T-cell (primary cell): ENCODE measurements around the gene PARP8. TPM values are rescaled to one million over a fixed set of nuclear protein-coding genes. Genes with fewer than 3 reads are reported as not detected.
A peak's percentile ranks its signal among the peaks of the same experiment; 100 is the strongest.

ENCODE experiments used
- ATAC-seq, 4 experiments: fragments of 200-7000 bp in 3 of 4; fragments of 150-1000 bp in 1 of 4; cut with Tn5 transposase; replicated peaks in 1 of 4; 1 replicate in 3 of 4; 2 replicates in 1 of 4; pipeline ENCODE4 v1.10.0; 2021; ENCODE audit warnings: moderate library complexity in 3 of 4, mild to moderate bottlenecking in 2 of 4, moderate number of reproducible peaks in 1 of 4
- CTCF ChIA-PET, 2 donors: fragments of 300-600 bp; sonication (Branson Sonifier 250); formaldehyde crosslinking; loops; one replicate each; lab custom pipeline; 2022; ENCODE audit warnings: antibody characterized with exemption in 2 of 2; lab: Charles Lee
- POLR2A ChIA-PET, 2 donors: fragments of 300-600 bp; sonication (Branson Sonifier 250); formaldehyde crosslinking; loops; one replicate each; lab custom pipeline; 2022; ENCODE audit warnings: antibody characterized with exemption in 2 of 2; lab: Charles Lee
- DNase-seq, 35 experiments: peaks; one replicate each; pipeline versions ENCODE4 v3.0.0 to v3.0.0-alpha.2; 2013 to 2023
- H3K27ac ChIP-seq: one replicate; pipeline ENCODE4 v1.5.1; 2013; ENCODE audit warnings: low read length
- H3K27me3 ChIP-seq, 2 experiments: replicated peaks in 1 of 2; 1 replicate in 1 of 2; 2 replicates in 1 of 2; pipeline versions ENCODE4 v1.6.1 to v1.7.0; 2013; ENCODE audit warnings: low read length in 1 of 2, mixed read lengths in 1 of 2; ENCODE audit not compliant: control insufficient read depth in 2 of 2, insufficient read depth in 2 of 2; ENCODE audit errors: extremely low read depth in 1 of 2
- H3K36me3 ChIP-seq, 2 donors: 1 replicate in 1 of 2; 2 replicates in 1 of 2; pipeline versions ENCODE4 v1.6.1 to v1.7.0; 2013; ENCODE audit warnings: low read length in 1 of 2; ENCODE audit not compliant: control insufficient read depth in 2 of 2, insufficient read depth in 1 of 2; ENCODE audit errors: extremely low read depth in 1 of 2
- H3K4me1 ChIP-seq, 2 experiments: 1 replicate in 1 of 2; 2 replicates in 1 of 2; pipeline versions ENCODE4 v1.6.1 to v1.7.0; 2013; ENCODE audit warnings: low read length in 2 of 2, mixed read lengths in 1 of 2; ENCODE audit not compliant: insufficient read depth in 2 of 2, control insufficient read depth in 1 of 2; ENCODE audit errors: extremely low read depth in 1 of 2
- H3K4me3 ChIP-seq, 2 donors: 1 replicate in 1 of 2; 2 replicates in 1 of 2; pipeline versions ENCODE4 v1.5.1 to v1.7.0; 2013; ENCODE audit warnings: mild to moderate bottlenecking in 2 of 2, low read length in 1 of 2, moderate library complexity in 1 of 2; ENCODE audit not compliant: control insufficient read depth in 1 of 2; ENCODE audit errors: extremely low read depth in 1 of 2
- H3K9me3 ChIP-seq: 2 replicates; pipeline ENCODE4 v1.7.0; 2013
- H3K27ac Mint-ChIP-seq, 2 donors: one replicate each; pipeline ENCODE4 v1.8.0; 2020 to 2021; ENCODE audit warnings: mild to moderate bottlenecking in 2 of 2, mixed read lengths in 2 of 2
- H3K27me3 Mint-ChIP-seq, 2 donors: one replicate each; pipeline ENCODE4 v1.8.0; 2021 to 2022; ENCODE audit warnings: mixed read lengths in 2 of 2
- H3K36me3 Mint-ChIP-seq: one replicate; pipeline ENCODE4 v1.8.0; 2021; ENCODE audit warnings: mixed read lengths
- H3K4me1 Mint-ChIP-seq, 3 donors: one replicate each; pipeline ENCODE4 v1.8.0; 2020 to 2022; ENCODE audit warnings: mixed read lengths in 3 of 3, mild to moderate bottlenecking in 1 of 3
- H3K4me3 Mint-ChIP-seq, 3 donors: one replicate each; pipeline ENCODE4 v1.8.0; 2020 to 2022; ENCODE audit warnings: mild to moderate bottlenecking in 3 of 3, mixed read lengths in 3 of 3, moderate library complexity in 3 of 3
- H3K9me3 Mint-ChIP-seq, 3 donors: one replicate each; pipeline ENCODE4 v1.8.0; 2020 to 2022; ENCODE audit warnings: mixed read lengths in 3 of 3
- WGBS: methylation state at CpG from one replicate; pipeline ENCODE4 v1.1.5; 2013; ENCODE audit warnings: missing lambda C conversion rate; ENCODE audit not compliant: insufficient coverage; 5-methylcytosine and 5-hydroxymethylcytosine counted together
- total RNA-seq, 35 experiments: library from RNA in 6 of 35; stranded (reverse) in 6 of 35; fragments of 120-200 nt in 1 of 35; gene quantifications; one replicate each; pipeline versions ENCODE4 v1.2.1 to v1.2.4 and lab custom pipeline; 2013 to 2026

PARP8 gene
- total RNA-seq, 5 donors from 2014 or later (not counting 1 experiment from before 2014, with no cell fraction given) = 92.8 to 252 (median 136) TPM

GRCh38 chr5:50745221-50745910, 78.9 kb downstream of the PARP8 start:
- CTCF ChIA-PET = interaction anchor here in 1 of 2 donors (1.1 to 1.5 kb wide), 2 partner anchors 11 to 300 kb away, joined by 3 to 4 read pairs; no protein-coding TSS in a partner anchor
- H3K4me3 ChIP-seq = peak overlapping the region in 1 of 2 donors; percentile 36
- no peaks in the 10 kb centered on the region for H3K9me3 Mint-ChIP-seq
- DNase-seq = no peak
- H3K4me1 Mint-ChIP-seq = peaks cover 78 to 85% (median 83%) of the 10 kb centered on the region in 3 donors
- no peaks in the 10 kb centered on the region for H3K27me3 Mint-ChIP-seq
- no peak for ATAC-seq
- no CpG with 5 or more reads among the region's 3 CpGs for WGBS
- H3K27ac Mint-ChIP-seq = peak overlapping the region; percentile 87 to 94
- H3K4me1 ChIP-seq = peaks cover 24 to 46% of the 10 kb centered on the region in 2 experiments
- H3K27ac ChIP-seq = peak overlapping the region; percentile 79
- H3K4me3 Mint-ChIP-seq = peak overlapping the region; percentile 65 to 79 (median 73)
- H3K9me3 ChIP-seq = no peaks in the 10 kb centered on the region
- peaks cover 3% of the 10 kb centered on the region for H3K36me3 Mint-ChIP-seq
- POLR2A ChIA-PET = interaction anchor here (0.6 to 1.2 kb wide), 2 partner anchors 15 to 76 kb away, joined by 3 to 5 read pairs; no protein-coding TSS in a partner anchor
- H3K36me3 ChIP-seq = no peaks in the 10 kb centered on the region
- no peaks in the 10 kb centered on the region for H3K27me3 ChIP-seq

DNA sequence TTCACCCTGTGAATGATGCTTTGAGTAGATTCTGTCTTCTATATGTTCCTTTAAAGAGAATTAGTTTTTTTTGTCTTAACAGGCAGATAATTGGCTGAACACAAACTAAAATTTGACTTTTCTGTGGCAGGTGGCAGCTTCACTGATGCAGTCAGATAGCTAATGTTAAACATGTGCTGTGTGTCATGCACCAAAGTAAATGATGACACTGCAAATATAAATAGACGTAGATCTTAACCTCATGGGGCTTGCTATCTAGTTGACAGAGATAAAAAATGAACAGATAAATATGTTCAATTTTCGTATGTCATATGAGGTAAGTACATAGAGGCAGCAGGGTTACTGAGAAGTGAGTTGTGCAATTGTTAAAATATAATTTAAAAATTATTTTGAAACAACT, 82.7 kb downstream of the PARP8 start:
- CTCF ChIA-PET = interaction anchor here (0.7 to 1.0 kb wide), 4 partner anchors 28 to 72 kb away, joined by 3 to 7 read pairs (median 3); no protein-coding TSS in a partner anchor
- peaks cover 65 to 72% (median 71%) of the 10 kb centered on the region in 3 donors for H3K4me1 Mint-ChIP-seq
- 60% methylated on average over 1 of the region's 2 CpGs for WGBS
- H3K27me3 Mint-ChIP-seq = no peaks in the 10 kb centered on the region
- peaks cover 0 to 2% of the 10 kb centered on the region in 2 donors for H3K36me3 ChIP-seq
- no peaks in the 10 kb centered on the region for H3K9me3 Mint-ChIP-seq
- DNase-seq (no peak), ATAC-seq (no peak)
- H3K4me3 Mint-ChIP-seq = peak overlapping the region in 2 of 3 donors; percentile 7 to 37
- no peaks in the 10 kb centered on the region for H3K27me3 ChIP-seq
- H3K36me3 Mint-ChIP-seq = peaks cover 9% of the 10 kb centered on the region
- peak overlapping the region; percentile 83 to 90 for H3K27ac Mint-ChIP-seq
- peak overlapping the region; percentile 68 for H3K27ac ChIP-seq
- POLR2A ChIA-PET = interaction anchor here in 1 of 2 donors (0.6 kb wide), 1 partner anchor 31 kb away, joined by 4 read pairs; no protein-coding TSS in a partner anchor
- no peaks in the 10 kb centered on the region for H3K9me3 ChIP-seq
- H3K4me3 ChIP-seq = no peak overlapping the region
- H3K4me1 ChIP-seq = peaks cover 11 to 35% of the 10 kb centered on the region in 2 experiments

- H3K27me3 Mint-ChIP-seq = no peaks in the 10 kb centered on the region
- peak overlapping the region; percentile 52 to 63 (median 63) for H3K4me3 Mint-ChIP-seq
- ATAC-seq (peak; percentile 30 to 63 (median 49)), DNase-seq (no peak)
- H3K36me3 Mint-ChIP-seq = peaks cover 11% of the 10 kb centered on the region
- no peaks in the 10 kb centered on the region for H3K9me3 ChIP-seq
- H3K4me1 ChIP-seq = peaks cover 11 to 29% of the 10 kb centered on the region in 2 experiments
- peaks cover 61 to 68% (median 67%) of the 10 kb centered on the region in 3 donors for H3K4me1 Mint-ChIP-seq
- ChIA-PET POLR2A (interaction anchor here in 1 of 2 donors (0.6 kb wide), 1 partner anchor 94 kb away, joined by 3 read pairs; no protein-coding TSS in a partner anchor), CTCF (no interaction called here)
- no peak overlapping the region for H3K4me3 ChIP-seq
- no CpG with 5 or more reads among the region's 3 CpGs for WGBS
- H3K9me3 Mint-ChIP-seq = no peaks in the 10 kb centered on the region
- H3K36me3 ChIP-seq = peaks cover 0 to 2% of the 10 kb centered on the region in 2 donors
- H3K27ac ChIP-seq = peak overlapping the region; percentile 68
- no peaks in the 10 kb centered on the region for H3K27me3 ChIP-seq
- peak overlapping the region; percentile 89 to 93 for H3K27ac Mint-ChIP-seq
Observed at GRCh38 chr5:50749873-50750272, 83.4 kb downstream of the PARP8 start.

GRCh38 chr5:50751064-50751657, 84.7 kb downstream of the PARP8 start:
- CTCF ChIA-PET = interaction anchor here (0.5 to 2.1 kb wide), 14 partner anchors 8 to 367 kb away, joined by 3 to 13 read pairs (median 3); no protein-coding TSS in a partner anchor
- Mint-ChIP-seq H3K4me3 (peak overlapping the region in 2 of 3 donors; percentile 37 to 39), H3K4me1 (peaks cover 63 to 70% (median 65%) of the 10 kb centered on the region in 3 donors), H3K36me3 (peaks cover 23% of the 10 kb centered on the region), H3K27me3 (no peaks in the 10 kb centered on the region), H3K27ac (peak overlapping the region; percentile 71 to 90), H3K9me3 (no peaks in the 10 kb centered on the region)
- H3K27me3 ChIP-seq = no peaks in the 10 kb centered on the region
- H3K27ac ChIP-seq = peak overlapping the region; percentile 68
- POLR2A ChIA-PET = interaction anchor here in 1 of 2 donors (0.6 kb wide), 2 partner anchors 32 to 47 kb away, joined by 4 to 9 read pairs; no protein-coding TSS in a partner anchor
- peak; percentile 79 to 87 (median 84) for ATAC-seq
- peak in 27 of 35 experiments; percentile 16 to 84 (median 40) for DNase-seq
- no peaks in the 10 kb centered on the region for H3K9me3 ChIP-seq
- H3K4me3 ChIP-seq = no peak overlapping the region
- peaks cover 7 to 22% of the 10 kb centered on the region in 2 experiments for H3K4me1 ChIP-seq
- no CpG with 5 or more reads among the region's 5 CpGs for WGBS
- H3K36me3 ChIP-seq = peaks cover 0 to 2% of the 10 kb centered on the region in 2 donors

- ATAC-seq (no peak), DNase-seq (no peak)
- H3K36me3 ChIP-seq = peaks cover 0 to 2% of the 10 kb centered on the region in 2 donors
- H3K4me3 ChIP-seq = no peak overlapping the region
- peaks cover 3 to 22% of the 10 kb centered on the region in 2 experiments for H3K4me1 ChIP-seq
- H3K27me3 ChIP-seq = no peaks in the 10 kb centered on the region
- Mint-ChIP-seq H3K27ac (peak overlapping the region in 1 of 2 donors; percentile 12), H3K27me3 (no peaks in the 10 kb centered on the region), H3K9me3 (no peaks in the 10 kb centered on the region), H3K36me3 (peaks cover 30% of the 10 kb centered on the region), H3K4me3 (no peak overlapping the region), H3K4me1 (peaks cover 65 to 68% (median 65%) of the 10 kb centered on the region in 3 donors)
- POLR2A ChIA-PET = interaction anchor here (1.3 to 1.4 kb wide), 2 partner anchors 10 to 15 kb away, joined by 3 to 4 read pairs; no protein-coding TSS in a partner anchor
- CTCF ChIA-PET = interaction anchor here (0.9 to 2.1 kb wide), 4 partner anchors 10 to 312 kb away, joined by 3 to 13 read pairs (median 6); partner anchors contain the start of gene EMB (in 1 of the 2)
- no peaks in the 10 kb centered on the region for H3K9me3 ChIP-seq
- H3K27ac ChIP-seq = no peak overlapping the region
Observed at GRCh38 chr5:50752800-50753199, 86.4 kb downstream of the PARP8 start.
